ENCODE data around the gene TSPAN16. TPM values are rescaled to one million over a fixed set of nuclear protein-coding genes. Genes with fewer than 3 reads are reported as not detected.

Gene TSPAN16
- total and polyA plus RNA-seq, 2 donors (not counting 3 experiments of a cell fraction or from before 2014, with no cell fraction given) = not detected

DNA sequence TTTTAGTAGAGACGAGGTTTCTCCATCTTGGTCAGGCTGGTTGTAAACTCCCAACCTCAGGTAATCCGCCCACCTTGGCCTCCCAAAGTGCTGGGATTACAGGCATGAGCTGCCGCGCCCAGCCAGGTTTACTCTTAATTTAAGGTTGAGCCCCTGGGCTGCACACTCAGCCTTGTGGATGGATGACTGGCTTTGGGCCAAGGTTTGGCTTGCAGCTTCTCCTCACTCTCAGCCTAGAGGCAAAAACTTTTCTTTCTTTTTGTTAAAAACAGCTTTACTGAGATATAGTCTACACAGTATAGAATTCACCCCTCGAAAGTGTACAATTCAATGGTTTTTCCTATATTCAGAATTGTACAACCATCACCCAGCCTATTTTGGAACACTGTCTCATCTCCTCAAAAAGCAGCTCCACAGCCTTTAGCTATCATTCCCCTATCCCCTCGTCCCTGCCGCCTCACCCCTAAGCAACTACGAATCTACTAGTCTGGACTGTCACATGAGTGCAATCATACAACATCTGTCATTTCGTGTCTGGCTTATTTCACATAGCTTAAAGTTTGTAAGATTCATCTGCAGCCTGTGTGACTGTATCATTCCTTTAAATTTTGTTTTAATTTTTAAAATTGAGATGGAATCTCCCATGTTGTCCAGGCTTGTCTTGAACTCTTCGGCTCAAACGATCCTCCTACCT lies 14.5 kb upstream of the TSPAN16 start:
- BruUV-seq (replicated peaks) = no TSS peak
- DNase-seq (ENCODE audit: low read depth, low spot score) = no peak
- CTCF ChIA-PET = interaction anchor here (0.9 to 4.1 kb wide), 5 partner anchors 12 to 94 kb away, joined by 3 to 23 read pairs (median 3); no protein-coding TSS in a partner anchor

GRCh38 chr19:11284515-11284914 lies 11.4 kb upstream of the TSPAN16 start:
- FAIRE-seq (no peak), DNase-seq (ENCODE audit: low read depth, low spot score) (no peak)
- H3K27me3 ChIP-seq (ENCODE audit: control insufficient read depth in 2 of 2, insufficient read depth in 2 of 2, low read length in 2 of 2) = no peaks in the 10 kb centered on the region
- CTCF ChIA-PET = interaction anchor here (2.8 kb wide), 1 partner anchor 10 kb away, joined by 12 read pairs; no protein-coding TSS in a partner anchor
- no peaks in the 10 kb centered on the region for H3K9me1 ChIP-seq (replicated peaks; ENCODE audit: control insufficient read depth, extremely low read depth, insufficient read depth, low read length)
- no peak for TF ChIP-seq CTCF (IDR thresholded peaks at IDR 0.05; ENCODE audit: extremely low read depth in 1 of 2, insufficient read depth in 1 of 2, low read depth in 1 of 2, low read length in 2 of 2)
- no peak for TF ChIP-seq MAX (IDR thresholded peaks at IDR 0.05; ENCODE audit: insufficient read depth, insufficient read length)
- TF ChIP-seq MYC (IDR thresholded peaks at IDR 0.05; ENCODE audit: low read depth, low read length) = no peak
- TF ChIP-seq EZH2 (IDR thresholded peaks at IDR 0.05; ENCODE audit: borderline replicate concordance, low read depth, low read length, severe bottlenecking) = no peak
- intact Hi-C loops (cut with micrococcal nuclease) (no loop called here), dilution Hi-C loops (cut with MboI; ENCODE audit: extremely low pct_ligation_motif_present, low sequenced_read_pairs) (no loop called here)
- H3K4me3 ChIP-seq (replicated peaks in 1 of 3; ENCODE audit: insufficient read depth in 1 of 3, low read depth in 1 of 3, low read length in 3 of 3) = no peak overlapping the region
- no peak overlapping the region for H2AFZ ChIP-seq (ENCODE audit: low read depth, low read length)
- no peak overlapping the region for H3K9ac ChIP-seq (replicated peaks; ENCODE audit: extremely low read depth, insufficient read depth, low read length)
- H3K36me3 ChIP-seq (ENCODE audit: control insufficient read depth in 2 of 2, extremely low read depth in 1 of 2, insufficient read depth in 2 of 2, low read length in 2 of 2) = no peaks in the 10 kb centered on the region
- no peaks in the 10 kb centered on the region for H4K20me1 ChIP-seq (replicated peaks; ENCODE audit: control insufficient read depth, extremely low read depth, insufficient read depth, low read length)
- no peak overlapping the region for H3K4me2 ChIP-seq (ENCODE audit: insufficient read depth, low read length)
- peaks cover 16% of the 10 kb centered on the region for H3K4me1 ChIP-seq (ENCODE audit: control insufficient read depth, extremely low read depth, insufficient read depth, low read length)
- POLR2A ChIA-PET = no interaction called here
- H3K27ac ChIP-seq (ENCODE audit: insufficient read depth, low read depth, low read length) = no peak overlapping the region
- BruUV-seq (replicated peaks) = no TSS peak
- no peaks in the 10 kb centered on the region for H3K9me3 ChIP-seq (replicated peaks; ENCODE audit: control insufficient read depth, insufficient read depth, low read length)
- H3K79me2 ChIP-seq (ENCODE audit: control insufficient read depth, insufficient read depth, low read length) = no peaks in the 10 kb centered on the region

More for the DNA sequence above, 14.5 kb upstream of the TSPAN16 start:
- dilution Hi-C loops (cut with MboI; ENCODE audit: extremely low pct_ligation_motif_present, low sequenced_read_pairs) (no loop called here), intact Hi-C loops (cut with micrococcal nuclease) (no loop called here)
- Histone ChIP-seq H3K79me2 (ENCODE audit: control insufficient read depth, insufficient read depth, low read length) (no peaks in the 10 kb centered on the region), H3K9me3 (replicated peaks; ENCODE audit: control insufficient read depth, insufficient read depth, low read length) (no peaks in the 10 kb centered on the region), H2AFZ (ENCODE audit: low read depth, low read length) (no peak overlapping the region), H3K4me1 (ENCODE audit: control insufficient read depth, extremely low read depth, insufficient read depth, low read length) (peaks cover 10% of the 10 kb centered on the region), H3K4me2 (ENCODE audit: insufficient read depth, low read length) (no peak overlapping the region), H3K9me1 (replicated peaks; ENCODE audit: control insufficient read depth, extremely low read depth, insufficient read depth, low read length) (no peaks in the 10 kb centered on the region), H4K20me1 (replicated peaks; ENCODE audit: control insufficient read depth, extremely low read depth, insufficient read depth, low read length) (no peaks in the 10 kb centered on the region), H3K4me3 (replicated peaks in 1 of 3; ENCODE audit: insufficient read depth in 1 of 3, low read depth in 1 of 3, low read length in 3 of 3) (no peak overlapping the region), H3K9ac (replicated peaks; ENCODE audit: extremely low read depth, insufficient read depth, low read length) (no peak overlapping the region), H3K27ac (ENCODE audit: insufficient read depth, low read depth, low read length) (no peak overlapping the region), H3K36me3 (ENCODE audit: control insufficient read depth in 2 of 2, extremely low read depth in 1 of 2, insufficient read depth in 2 of 2, low read length in 2 of 2) (no peaks in the 10 kb centered on the region), H3K27me3 (ENCODE audit: control insufficient read depth in 2 of 2, insufficient read depth in 2 of 2, low read length in 2 of 2) (no peaks in the 10 kb centered on the region)
- POLR2A ChIA-PET = no interaction called here
- no peak for FAIRE-seq
- TF ChIP-seq MYC (IDR thresholded peaks at IDR 0.05; ENCODE audit: low read depth, low read length) (no peak), FOS (IDR thresholded peaks at IDR 0.05; ENCODE audit: borderline replicate concordance, insufficient read depth, low read length) (no peak), JUN (IDR thresholded peaks at IDR 0.05; ENCODE audit: borderline replicate concordance, insufficient read depth, insufficient read length, low read depth) (no peak), POLR2AphosphoS5 (IDR thresholded peaks at IDR 0.05; ENCODE audit: insufficient read depth, low read depth, low read length) (no peak), GATA2 (IDR thresholded peaks at IDR 0.05; ENCODE audit: insufficient read depth, insufficient read length, low read depth, low read length) (no peak), POLR2A (IDR thresholded peaks at IDR 0.05; ENCODE audit: low read depth, low read length) (no peak), EZH2 (IDR thresholded peaks at IDR 0.05; ENCODE audit: borderline replicate concordance, low read depth, low read length, severe bottlenecking) (no peak)
